ENCODE data around the gene KCND3.

GRCh38 chr1:112017183-112017582, 27.7 kb upstream of the KCND3 start:
- TF ChIP-seq CTCF (IDR thresholded peaks at IDR 0.05; ENCODE audit: low read depth, low read length) (no peak), EZH2phosphoT487 (IDR thresholded peaks at IDR 0.05; ENCODE audit: low read depth) (no peak)
